ENCODE measurements around the gene KTN1.

The KTN1 gene

DNA sequence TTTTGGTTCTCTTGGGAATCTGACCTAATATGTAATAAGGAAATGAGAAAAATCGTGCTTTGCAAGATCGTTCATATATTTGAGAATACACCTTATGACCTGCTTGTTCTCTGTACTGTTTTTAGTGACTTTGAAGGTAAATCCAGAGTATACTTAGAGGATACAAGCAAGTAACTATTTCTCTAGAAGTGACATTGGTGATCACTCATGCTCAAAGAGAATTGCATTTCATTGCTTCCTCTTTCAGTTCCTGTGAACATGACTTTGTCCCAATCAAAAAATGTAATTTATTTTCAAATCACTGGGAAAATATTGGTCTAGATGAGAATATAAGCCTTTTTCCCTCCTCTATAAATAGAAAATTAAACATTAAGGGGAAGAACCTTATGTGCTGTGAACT lies 2.7 kb downstream of the KTN1 start:
- DNase-seq (ENCODE audit: low read depth) = no peak
- TF ChIP-seq, protein P1, sequence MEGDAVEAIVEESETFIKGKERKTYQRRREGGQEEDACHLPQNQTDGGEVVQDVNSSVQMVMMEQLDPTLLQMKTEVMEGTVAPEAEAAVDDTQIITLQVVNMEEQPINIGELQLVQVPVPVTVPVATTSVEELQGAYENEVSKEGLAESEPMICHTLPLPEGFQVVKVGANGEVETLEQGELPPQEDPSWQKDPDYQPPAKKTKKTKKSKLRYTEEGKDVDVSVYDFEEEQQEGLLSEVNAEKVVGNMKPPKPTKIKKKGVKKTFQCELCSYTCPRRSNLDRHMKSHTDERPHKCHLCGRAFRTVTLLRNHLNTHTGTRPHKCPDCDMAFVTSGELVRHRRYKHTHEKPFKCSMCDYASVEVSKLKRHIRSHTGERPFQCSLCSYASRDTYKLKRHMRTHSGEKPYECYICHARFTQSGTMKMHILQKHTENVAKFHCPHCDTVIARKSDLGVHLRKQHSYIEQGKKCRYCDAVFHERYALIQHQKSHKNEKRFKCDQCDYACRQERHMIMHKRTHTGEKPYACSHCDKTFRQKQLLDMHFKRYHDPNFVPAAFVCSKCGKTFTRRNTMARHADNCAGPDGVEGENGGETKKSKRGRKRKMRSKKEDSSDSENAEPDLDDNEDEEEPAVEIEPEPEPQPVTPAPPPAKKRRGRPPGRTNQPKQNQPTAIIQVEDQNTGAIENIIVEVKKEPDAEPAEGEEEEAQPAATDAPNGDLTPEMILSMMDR (IDR thresholded peaks at IDR 0.05; ENCODE audit: control insufficient read depth, insufficient read depth, low read depth, low read length, missing control alignments) = no peak
- no peak overlapping the region for H3K4me3 ChIP-seq (ENCODE audit: control insufficient read depth, low read depth, low read length)

DNA sequence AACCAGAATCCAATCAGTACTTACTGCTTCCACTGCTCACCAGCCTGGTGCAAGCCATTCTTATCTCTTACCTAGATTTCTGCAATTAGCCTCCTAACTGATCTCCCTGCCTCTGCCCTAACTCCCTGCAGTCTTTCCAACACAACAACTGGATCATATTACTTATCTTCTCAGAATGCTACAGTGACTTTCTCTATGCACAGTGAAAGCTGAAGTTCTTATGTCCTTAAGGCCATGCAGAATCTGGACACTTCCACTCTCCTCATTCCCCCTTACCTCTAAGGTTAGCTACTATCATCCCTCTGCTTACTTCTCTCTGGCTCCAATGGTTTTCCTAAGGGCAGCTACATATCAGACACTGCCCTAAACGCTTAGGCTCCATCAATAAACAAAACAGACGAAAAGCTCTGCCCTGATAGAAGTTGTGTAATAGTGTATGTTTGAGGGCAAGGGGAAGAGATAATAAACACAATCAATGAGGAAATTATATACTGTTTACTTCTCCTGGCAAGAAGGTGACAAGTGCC lies 4.0 kb downstream of the KTN1 start:
- no peak overlapping the region for H3K4me3 ChIP-seq (ENCODE audit: control insufficient read depth, low read depth, low read length)
- TF ChIP-seq, protein P1 (IDR thresholded peaks at IDR 0.05; ENCODE audit: control insufficient read depth, insufficient read depth, low read depth, low read length, missing control alignments) = no peak
- no peak for DNase-seq (ENCODE audit: low read depth)

DNA sequence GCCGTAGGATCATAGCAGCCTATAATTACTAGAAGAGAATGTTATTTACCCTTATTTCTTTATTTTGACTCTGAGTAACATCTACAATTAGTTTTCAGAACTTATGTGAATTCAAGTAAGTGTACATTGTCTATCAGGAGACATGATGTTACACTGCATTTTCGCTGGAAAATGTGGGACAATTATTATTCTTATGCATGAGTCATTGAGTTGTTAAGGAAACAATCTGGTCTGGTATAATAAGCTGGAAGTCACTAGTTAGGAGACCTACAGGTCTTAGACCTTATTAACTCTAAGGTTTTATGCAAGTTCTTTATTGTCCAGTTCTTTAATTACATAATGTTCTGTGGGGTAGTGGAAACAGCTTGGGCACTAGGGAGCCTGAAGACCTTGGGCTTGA lies 5.8 kb downstream of the KTN1 start:
- DNase-seq (ENCODE audit: low read depth) = no peak
- no peak overlapping the region for H3K4me3 ChIP-seq (ENCODE audit: control insufficient read depth, low read depth, low read length)
- TF ChIP-seq, protein P1 (IDR thresholded peaks at IDR 0.05; ENCODE audit: control insufficient read depth, insufficient read depth, low read depth, low read length, missing control alignments) = no peak

DNA sequence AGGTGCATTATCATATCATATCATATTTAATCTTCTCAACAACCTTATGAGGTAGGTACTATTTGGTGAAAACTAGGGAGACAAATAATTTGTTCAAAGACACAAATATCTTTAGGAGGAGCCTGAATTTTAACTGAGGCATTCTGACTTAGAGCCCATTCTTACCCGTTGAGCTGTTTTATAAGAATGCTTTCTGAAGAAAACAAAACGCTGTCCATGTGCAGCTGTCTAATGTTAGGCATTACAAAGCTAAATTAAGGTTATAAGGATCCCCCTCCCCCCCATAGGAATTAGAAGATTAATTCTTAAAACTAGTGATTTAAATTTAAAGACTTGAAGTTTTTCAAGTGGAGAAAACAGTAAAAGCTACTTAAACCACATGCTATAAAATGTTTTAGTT lies 6.4 kb downstream of the KTN1 start:
- no peak overlapping the region for H3K4me3 ChIP-seq (ENCODE audit: control insufficient read depth, low read depth, low read length)
- no peak for DNase-seq (ENCODE audit: low read depth)
- TF ChIP-seq, protein P1 (IDR thresholded peaks at IDR 0.05; ENCODE audit: control insufficient read depth, insufficient read depth, low read depth, low read length, missing control alignments) = no peak

DNA sequence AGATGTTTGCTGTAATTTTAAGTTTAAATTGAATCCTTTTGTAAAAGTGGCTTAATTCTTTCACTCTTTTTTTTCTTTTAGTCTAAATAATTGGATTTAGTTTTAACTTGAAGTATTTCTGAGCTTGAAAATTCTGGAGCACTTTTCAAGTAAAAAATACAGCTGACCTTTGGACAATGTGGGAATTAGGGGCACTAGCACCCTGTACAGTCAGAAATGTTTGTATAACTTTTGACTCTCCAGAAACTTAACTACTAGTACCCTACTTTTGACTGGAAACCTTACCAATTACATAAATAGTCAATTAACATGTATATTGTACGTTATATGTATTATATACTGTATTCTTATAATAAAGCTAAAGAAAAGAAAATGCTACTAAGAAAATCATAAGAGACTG lies 7.8 kb downstream of the KTN1 start:
- TF ChIP-seq, protein P1 (IDR thresholded peaks at IDR 0.05; ENCODE audit: control insufficient read depth, insufficient read depth, low read depth, low read length, missing control alignments) = no peak
- DNase-seq (ENCODE audit: low read depth) = no peak
- H3K4me3 ChIP-seq (ENCODE audit: control insufficient read depth, low read depth, low read length) = no peak overlapping the region

DNA sequence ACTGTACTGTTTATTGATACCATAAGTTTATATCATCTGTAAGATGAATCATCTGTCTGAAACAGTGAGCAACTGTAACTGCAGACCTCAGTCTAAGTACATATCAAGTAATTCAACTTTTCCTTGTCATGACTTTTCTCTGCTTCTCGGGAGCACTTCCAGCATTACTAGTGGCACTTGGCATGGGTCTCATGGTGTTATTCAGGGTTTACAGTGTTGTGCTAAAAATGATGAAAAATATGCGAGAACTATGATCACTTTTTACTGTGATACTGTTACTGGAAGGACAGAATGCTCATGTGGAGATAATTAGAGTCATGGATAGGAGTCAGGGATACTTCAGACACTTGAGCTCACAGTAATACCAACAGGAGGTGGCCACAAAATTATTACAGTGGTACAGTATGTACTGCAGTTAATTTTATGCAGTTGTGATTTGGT lies 8.3 kb downstream of the KTN1 start:
- TF ChIP-seq, protein P1 (IDR thresholded peaks at IDR 0.05; ENCODE audit: control insufficient read depth, insufficient read depth, low read depth, low read length, missing control alignments) = no peak
- no peak for DNase-seq (ENCODE audit: low read depth)
- no peak overlapping the region for H3K4me3 ChIP-seq (ENCODE audit: control insufficient read depth, low read depth, low read length)

DNA sequence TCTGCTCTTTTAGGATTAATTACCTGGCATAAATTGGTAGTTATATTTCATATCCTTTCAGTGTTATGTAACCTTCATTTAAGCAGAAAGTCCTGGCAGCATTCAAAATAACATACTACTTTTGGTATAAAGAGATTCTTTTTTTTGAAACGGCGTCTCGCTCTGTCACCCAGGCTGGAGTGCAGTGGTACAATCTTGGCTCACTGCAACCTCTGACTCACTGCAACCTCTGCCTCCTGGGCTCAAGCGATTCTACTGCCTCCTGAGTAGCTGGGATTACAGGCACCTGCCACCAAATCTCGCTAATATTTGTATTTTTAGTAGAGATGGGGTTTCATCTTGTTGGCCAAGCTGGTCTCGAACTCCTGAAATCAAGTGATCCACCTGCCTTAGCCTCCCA lies 9.2 kb downstream of the KTN1 start:
- DNase-seq (ENCODE audit: low read depth) = no peak
- TF ChIP-seq, protein P1 (IDR thresholded peaks at IDR 0.05; ENCODE audit: control insufficient read depth, insufficient read depth, low read depth, low read length, missing control alignments) = no peak

More for the DNA sequence above, 9.2 kb downstream of the KTN1 start:
- H3K4me3 ChIP-seq (ENCODE audit: control insufficient read depth, low read depth, low read length) = no peak overlapping the region
